ENCODE results near the gene SGSM1.

DNA sequence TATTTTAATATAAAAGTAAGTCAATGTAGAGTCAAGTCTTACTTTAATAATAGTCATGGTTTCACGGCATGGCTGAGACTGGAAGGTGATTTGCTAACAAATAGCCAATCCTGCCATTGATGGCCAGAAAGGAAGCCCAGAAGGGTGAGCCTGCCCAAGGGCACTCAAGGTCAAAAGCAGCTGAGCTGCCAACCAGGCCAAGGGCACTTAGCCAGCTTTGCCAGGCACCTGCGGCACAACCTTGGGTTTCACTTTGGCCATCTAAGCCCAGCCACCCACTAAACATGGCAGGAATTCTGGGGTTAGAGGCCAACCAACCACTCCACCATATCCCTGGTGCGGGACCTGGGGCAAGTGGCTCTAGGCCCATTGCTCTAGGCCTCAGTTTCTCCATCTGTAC is 136.3 kb downstream of the SGSM1 start:
- no peak for TF ChIP-seq EZH2 (IDR thresholded peaks at IDR 0.05; ENCODE audit: borderline replicate concordance, low read depth, low read length, severe bottlenecking)
- TF ChIP-seq, protein P1, sequence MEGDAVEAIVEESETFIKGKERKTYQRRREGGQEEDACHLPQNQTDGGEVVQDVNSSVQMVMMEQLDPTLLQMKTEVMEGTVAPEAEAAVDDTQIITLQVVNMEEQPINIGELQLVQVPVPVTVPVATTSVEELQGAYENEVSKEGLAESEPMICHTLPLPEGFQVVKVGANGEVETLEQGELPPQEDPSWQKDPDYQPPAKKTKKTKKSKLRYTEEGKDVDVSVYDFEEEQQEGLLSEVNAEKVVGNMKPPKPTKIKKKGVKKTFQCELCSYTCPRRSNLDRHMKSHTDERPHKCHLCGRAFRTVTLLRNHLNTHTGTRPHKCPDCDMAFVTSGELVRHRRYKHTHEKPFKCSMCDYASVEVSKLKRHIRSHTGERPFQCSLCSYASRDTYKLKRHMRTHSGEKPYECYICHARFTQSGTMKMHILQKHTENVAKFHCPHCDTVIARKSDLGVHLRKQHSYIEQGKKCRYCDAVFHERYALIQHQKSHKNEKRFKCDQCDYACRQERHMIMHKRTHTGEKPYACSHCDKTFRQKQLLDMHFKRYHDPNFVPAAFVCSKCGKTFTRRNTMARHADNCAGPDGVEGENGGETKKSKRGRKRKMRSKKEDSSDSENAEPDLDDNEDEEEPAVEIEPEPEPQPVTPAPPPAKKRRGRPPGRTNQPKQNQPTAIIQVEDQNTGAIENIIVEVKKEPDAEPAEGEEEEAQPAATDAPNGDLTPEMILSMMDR (IDR thresholded peaks at IDR 0.05; ENCODE audit: borderline replicate concordance, extremely low read depth, low read length, poor library complexity, severe bottlenecking): no peak

Data from DND-41 (cell line).